HG03095 (cell line): ENCODE data around the gene SDHA.
"Not testable (repeated sequence)": the region's sequence is repeated elsewhere in the genome, so short reads cannot be mapped to it uniquely, and the experiment has no call there.

Experiments
- ATAC-seq: cut with Tn5 transposase; IDR thresholded peaks from one replicate; pipeline ENCODE4 v1.9.1; 2021; ENCODE audit warnings: moderate library complexity; ENCODE audit not compliant: unreplicated experiment

The SDHA gene

DNA sequence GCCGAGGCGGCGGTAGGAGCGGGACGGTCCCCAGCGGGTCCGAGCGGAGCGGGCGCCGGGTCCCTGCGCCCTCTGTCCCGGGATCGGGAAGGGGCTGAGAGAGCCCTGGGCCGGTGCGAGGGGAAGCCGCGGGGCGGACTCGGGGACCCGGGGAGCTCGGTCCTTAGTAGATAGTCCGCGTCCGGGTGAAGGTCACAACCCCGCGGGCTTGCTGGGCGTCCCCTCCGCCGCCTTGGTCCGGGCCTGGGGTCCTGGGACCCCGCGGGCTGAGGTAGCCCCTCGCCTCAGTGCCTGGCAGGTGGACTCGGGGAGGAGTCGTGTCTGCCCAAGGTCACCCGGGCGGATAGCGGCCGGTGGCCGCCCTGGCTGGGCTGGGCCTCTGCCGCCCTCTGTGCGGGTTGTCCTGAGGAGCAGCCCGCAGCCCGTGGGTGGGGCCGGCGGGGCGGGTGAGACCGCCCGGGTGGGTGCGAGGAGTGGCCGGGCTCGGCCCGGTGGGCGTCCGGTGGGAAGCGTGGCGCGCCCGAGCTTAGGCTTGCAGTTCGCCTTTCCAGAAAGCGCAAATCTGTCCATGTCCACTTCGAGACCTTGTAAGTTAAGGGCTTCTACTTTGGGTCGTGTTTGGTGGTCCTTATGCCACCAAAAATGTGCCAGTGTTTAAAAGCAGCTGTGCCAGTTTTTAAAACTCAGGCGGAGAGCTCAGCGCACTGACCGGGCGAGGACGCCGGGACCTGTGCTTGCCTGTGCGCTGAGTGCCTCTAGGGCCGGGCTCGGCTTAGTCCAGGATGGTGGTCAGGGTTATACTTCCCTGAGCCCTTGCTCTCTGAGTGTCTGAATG lies 554 bp downstream of the SDHA start:
- ATAC-seq: peak; percentile 20

DNA sequence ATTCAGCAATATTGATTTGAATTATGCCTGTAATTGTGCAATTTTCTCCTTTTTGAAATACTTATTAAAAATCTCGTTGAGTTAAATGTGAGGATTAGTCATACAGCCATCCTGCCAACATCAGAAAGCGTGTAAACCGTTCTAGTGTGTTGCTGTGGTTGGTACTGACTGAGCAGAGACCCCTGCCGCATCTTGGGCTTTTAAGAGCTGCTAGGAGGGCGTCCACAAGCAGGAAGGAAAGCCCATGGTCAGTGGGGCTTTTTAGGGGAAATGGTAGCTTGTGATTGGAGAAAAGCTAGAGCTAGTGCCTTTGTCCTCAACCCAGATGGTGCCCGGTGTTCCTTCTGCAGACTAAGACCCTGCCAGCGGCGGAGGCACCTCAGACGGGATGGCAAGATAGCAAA lies 1.3 kb downstream of the SDHA start:
- ATAC-seq: no peak

DNA sequence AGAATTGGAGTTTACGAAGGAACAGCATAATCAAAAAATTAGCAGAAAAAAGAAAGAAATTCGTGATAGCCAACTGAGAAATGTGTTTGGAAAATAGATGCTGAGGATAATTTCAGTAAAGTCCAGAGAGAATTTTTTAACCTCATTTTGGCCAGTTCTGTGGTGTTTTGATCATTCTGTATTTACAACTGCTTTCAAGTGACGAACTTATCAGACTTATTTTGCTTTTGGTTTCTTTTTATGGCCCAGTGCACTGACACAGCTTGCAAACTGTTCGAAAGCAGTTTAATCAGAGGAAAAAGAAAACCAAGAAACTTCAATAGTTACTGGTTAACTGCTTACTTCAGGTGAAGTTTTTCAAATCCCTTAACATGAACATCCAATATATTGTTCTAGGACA lies 1.9 kb downstream of the SDHA start:
- ATAC-seq: no peak

DNA sequence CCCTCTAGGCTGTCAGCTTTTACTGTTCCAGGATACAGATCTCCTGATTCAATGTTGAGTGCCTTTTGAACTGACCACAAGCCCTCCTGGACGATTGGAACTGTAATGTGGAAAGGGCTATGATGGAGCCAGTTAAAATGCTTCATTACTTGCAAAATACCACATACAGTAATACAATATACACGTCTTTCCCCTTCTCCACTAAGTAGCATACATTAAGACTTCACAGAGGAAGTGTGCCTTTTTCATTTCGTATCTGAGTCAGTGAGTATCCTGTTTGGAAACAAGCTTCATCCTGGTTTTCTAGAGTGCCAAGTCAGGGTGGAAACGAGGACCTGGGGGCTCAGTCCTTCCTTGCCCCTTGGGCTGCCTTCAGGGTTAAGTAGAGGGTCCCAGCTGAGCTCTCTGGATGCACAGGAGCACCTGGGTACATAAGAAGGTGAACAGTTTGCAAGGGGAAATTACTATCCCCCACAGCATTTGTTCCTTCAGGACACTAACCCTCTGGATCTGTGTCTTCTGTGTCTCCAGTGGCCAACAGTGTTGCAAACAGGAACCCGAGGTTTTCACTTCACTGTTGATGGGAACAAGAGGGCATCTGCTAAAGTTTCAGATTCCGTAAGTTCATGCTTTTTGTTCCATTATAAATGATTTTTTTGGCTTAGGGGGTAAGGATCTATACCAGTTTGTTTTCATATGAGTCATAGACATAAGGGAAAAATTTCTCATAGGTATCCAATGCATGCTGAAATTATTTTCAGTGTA lies 5.0 kb downstream of the SDHA start:
- ATAC-seq: not testable (repeated sequence)

DNA sequence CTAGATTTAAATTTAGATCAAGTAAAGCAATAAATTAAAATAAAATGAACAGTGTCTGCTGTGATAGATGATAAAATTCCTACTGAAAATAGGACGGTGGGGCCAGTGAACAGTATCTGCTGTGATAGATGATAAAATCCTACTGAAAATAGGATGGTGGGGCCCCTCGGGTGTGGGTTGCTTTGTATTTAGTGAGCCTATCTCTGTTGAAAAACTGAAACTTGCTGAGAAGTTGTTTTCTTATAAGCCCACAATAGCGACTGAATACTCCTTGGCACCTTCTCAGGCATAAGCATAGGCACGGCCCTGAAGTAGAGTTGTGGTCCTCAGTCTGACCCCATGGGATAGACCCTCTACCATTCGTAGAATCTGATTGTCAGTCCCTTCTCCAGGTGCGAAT lies 5.7 kb downstream of the SDHA start:
- ATAC-seq: no peak

DNA sequence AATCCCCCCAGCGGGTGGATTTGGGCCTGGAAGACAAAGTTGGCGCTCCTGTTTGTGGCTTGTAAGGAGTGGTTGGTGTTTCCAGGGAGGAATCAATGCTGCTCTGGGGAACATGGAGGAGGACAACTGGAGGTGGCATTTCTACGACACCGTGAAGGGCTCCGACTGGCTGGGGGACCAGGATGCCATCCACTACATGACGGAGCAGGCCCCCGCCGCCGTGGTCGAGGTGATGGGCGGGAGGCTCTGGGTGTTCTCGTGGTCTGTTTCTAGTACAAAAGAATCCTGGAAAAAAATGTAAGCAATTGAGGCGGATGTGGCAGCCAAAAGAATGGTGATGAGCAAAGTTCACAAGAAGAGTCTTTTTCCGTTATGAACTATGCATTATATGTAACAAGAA lies 7.2 kb downstream of the SDHA start:
- ATAC-seq: no peak

DNA sequence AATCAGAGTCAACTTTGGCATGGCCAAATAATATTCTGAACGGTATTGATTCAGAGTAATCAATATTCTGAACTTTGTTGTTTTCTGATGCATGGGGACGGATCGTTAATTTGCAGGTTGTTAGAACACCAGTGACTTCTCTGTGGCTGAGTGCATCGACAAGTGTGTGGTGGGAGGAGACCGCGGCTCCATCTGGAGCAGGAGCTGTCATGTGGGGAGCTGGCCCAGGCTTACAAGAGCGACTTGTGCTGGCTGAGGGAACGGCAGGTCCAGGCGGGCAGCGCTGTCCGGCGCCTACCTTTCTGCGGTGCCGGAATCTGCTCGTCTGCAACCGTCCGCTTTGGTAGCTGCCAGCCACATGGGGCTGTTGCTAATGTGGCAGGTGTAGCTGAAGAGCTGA lies 9.3 kb downstream of the SDHA start:
- not testable (repeated sequence) for ATAC-seq

DNA sequence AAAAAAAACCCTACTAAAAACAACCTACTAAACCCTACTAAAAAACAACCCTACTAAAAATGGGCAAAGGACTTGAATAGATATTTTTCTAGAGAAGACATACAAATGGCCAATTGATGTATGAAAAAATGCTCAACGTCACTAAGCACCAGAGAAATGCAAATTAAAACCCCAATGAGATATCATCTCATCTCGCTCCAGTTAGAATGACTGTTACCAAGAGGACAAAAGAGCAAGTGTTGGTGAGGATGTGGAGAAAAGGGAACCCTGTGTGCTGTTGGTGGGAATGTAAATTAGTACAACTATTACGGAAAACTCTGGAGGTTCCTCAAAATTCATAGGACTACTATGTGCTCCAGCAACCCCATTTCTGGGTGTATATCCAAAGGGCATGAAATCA lies 10.8 kb downstream of the SDHA start:
- no peak for ATAC-seq

DNA sequence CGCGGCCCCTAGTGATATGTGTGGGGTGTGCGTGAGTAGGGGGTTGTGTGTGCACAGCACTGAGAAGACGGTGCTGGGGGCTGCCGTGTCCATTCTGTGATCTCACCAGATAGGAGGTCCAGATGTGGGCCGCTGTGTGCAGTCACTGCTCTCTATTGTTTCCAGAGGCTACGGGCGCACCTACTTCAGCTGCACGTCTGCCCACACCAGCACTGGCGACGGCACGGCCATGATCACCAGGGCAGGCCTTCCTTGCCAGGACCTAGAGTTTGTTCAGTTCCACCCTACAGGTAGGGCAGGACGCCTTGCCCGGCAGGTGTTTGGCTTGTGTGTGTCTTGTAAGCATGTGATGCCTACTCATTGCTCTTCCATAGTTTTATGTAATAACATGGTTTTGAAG lies 12.6 kb downstream of the SDHA start:
- no peak for ATAC-seq

DNA sequence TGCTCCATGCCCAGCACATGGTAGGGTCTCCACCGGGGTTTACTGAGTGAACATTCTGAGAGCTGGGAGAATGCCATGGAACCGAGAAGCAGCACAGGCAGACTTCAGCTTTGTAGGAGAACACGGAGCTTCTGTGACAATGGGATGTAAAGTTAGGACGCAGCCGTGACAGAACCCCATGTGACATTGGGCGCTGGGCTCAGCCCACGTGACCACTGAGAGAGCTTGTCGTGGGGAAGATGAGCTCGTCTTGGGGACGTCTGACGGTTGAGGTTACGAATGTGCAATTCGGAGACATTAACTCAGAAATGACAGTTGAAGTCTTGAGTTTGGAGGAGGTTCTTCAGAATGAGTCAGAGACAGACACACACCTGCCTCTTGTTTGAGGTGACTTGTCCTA lies 13.5 kb downstream of the SDHA start:
- ATAC-seq: no peak

DNA sequence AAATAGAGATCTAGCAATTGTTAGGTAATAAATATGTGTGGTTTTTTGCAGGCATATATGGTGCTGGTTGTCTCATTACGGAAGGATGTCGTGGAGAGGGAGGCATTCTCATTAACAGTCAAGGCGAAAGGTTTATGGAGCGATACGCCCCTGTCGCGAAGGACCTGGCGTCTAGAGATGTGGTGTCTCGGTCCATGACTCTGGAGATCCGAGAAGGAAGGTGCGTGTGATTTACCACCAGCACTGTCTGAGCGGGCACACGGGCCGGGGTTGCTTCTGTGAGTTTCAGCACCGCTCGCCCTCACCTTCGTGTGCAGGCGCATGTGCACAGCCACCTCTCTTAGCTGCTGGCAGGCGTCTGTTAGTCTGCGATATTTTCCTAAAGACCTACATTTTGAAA lies 15.3 kb downstream of the SDHA start:
- not testable (repeated sequence) for ATAC-seq

DNA sequence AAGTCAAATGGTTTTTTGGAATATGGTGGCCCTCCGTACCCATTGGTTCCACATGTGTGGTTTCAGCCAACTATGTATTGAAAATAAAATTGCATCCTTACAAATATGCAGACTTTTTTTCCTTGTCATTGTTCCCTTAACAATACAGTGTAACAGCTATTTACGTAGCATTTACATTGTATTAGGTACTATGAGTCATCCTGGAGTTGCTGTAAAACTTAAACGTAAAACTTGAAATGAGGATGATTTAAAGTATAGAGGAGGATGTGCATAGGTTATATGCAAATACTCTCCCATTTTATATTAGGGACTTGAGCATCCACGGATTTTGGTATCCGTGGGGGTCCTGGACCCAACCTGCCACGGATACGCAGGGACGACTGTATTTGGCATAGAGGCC lies 16.3 kb downstream of the SDHA start:
- no peak for ATAC-seq

DNA sequence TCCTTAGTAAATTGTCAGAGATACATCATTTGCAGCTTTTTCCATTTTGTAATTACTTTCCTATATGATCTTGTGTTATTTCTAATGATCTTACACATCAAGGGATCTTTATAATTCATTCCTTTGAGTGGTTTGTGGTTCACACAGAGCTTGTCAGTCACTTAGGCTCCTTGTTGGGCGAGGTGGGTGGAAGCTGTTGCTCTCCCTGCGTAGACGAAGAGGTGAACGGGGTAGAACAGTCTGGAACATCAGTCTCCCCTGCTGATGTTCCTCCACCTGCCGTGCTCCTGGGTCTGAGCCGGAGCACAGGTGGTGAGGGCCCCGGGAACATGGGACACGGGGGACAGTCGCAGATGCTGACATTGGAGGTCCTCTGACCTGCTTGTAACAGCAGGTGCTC lies 17.4 kb downstream of the SDHA start:
- ATAC-seq: not testable (repeated sequence)

DNA sequence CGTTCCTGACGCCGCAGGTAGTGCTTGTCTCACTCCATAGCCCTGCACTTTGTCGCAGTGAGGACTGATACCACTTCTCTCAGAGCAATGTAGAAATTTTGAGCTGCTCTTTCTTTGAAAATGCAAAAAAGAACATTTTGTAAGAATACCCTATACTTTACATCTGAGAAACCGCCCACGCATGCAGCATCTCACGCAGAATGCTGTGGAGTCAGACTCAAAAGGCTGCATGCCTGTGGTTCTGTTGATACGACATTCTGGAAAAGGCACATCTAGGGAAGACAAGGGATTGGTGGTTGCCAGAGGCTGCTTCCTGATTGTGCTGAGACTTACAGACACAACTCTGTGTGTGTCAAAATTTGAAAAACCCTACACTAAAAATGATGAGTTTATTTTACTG lies 19.8 kb downstream of the SDHA start:
- ATAC-seq: not testable (repeated sequence)

DNA sequence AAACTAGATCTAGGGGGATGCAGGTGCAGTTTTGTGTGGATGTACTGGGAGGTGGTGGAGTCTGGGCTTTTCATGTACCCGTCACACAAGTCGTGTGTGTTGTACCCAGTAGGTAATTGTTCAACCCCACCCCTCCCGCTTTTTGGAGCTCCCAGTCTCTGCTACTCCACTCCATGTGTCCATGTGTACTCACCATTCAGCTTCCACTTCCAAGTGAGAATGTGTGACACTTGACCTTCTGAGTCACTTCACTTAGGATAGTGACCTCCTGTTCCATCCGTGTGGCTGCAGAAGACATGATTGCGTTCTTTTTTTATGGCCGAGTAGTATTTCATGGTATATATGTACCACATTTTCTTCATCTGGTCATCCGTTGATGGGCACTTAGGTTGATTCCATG lies 22.4 kb downstream of the SDHA start:
- ATAC-seq: not testable (repeated sequence)

DNA sequence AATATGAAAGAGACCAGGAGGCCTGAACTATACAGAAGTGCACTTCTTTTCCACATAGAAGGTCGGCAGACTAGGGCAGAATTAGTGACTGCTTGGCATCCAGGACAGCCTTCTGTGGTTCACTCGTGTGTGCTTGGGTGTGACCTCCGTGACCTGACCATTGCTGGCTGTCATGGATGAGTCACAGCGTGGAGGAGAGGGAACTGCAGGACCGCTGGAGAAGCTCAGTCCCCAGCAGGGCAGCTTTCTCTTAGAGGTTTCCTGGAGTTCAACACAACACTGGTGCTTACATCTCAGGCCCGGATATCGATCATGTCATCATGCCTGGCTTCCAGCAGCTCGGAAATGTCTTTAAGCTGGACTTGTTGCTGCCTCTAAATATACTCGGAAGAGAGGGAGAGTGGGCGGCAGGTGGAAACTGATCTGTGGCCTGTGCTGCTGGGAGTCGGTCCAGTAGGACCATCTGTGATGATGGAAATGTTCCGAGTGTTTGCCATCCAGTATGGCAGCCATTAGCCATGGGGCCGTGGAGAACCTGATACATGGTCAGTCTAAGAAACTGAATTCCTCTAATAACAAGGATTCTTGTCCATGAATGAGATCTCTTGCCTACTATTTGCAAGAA lies 23.0 kb downstream of the SDHA start:
- not testable (repeated sequence) for ATAC-seq

DNA sequence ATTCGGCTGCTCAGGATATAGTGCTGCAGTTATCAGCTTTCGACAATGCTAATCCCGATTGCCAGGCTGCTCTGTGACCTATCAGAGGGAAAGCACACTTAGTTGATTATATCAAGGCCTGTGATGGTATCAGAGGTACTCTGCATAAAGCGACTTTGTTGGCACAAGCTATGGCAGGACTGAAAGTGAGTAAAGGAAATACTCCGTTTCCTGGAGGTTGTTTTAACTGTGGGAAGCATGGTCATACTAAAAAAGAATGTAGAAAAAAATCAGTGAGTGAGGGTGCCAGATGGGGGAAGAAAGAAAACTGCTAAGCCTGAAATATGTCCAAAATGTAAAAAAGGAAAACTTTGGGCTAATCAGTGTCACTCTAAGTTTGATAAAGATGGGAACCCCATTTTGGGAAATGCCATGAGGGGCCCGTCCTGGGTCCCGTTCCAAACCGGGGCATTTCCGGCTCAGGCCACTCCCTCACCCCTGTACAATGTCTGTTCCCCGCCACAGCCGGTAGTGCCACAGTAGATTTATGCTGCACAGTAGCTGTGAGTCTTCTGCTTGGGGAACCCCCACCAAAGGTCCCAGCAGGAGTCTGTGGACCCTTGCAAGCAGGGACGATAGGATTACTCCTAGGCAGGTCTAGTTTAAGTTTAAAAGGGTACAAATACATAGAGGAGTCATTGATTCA lies 25.7 kb downstream of the SDHA start:
- not testable (repeated sequence) for ATAC-seq

DNA sequence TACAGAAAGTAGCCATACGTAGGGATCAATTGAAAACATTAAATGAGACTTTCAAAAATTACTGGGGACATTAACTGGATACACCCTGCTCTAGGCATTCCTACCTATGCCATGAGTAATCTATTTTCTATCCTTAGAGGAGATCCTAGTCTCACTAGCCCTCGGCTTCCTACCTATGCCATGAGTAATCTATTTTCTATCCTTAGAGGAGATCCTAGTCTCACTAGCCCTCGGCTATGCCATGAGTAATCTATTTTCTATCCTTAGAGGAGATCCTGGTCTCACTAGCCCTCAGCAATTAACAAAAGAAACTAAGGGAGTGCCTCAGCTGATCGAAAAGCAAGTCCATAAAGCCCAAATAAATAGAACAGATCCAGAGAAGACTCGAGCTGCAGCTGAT lies 27.6 kb downstream of the SDHA start:
- not testable (repeated sequence) for ATAC-seq

DNA sequence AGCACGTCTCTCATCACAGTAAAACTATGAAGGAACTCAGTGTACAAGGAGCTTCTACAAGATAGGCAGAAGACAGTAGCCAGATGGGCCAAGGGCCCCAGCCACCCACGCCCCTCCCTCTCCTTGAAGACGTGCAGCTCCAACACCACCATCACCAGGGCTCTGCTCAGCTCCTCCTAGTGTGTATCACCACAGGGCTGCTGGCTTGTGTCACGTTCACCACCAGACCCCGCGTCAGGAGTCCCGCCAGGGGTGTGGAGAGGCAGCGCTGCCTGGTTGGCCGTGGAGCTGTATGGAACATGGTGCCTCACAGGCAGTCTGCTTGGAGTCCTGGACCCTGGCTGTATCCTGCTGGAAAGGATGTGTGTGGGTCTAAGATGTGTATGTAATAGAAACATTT lies 32.3 kb downstream of the SDHA start:
- not testable (repeated sequence) for ATAC-seq

DNA sequence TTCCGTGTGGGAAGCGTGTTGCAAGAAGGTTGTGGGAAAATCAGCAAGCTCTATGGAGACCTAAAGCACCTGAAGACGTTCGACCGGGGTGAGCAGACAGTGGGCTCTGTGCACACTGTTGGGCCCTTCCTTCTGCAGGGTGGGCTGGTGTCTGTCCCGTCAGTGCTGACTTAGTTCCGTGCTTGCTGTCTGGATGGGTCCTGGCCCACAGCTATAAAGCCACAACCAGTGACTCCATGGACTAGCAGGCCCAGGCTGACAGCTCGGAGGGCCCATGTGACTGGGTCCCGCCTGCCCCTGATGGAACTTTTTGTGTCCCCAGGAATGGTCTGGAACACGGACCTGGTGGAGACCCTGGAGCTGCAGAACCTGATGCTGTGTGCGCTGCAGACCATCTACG lies 32.9 kb downstream of the SDHA start:
- ATAC-seq: not testable (repeated sequence)

DNA sequence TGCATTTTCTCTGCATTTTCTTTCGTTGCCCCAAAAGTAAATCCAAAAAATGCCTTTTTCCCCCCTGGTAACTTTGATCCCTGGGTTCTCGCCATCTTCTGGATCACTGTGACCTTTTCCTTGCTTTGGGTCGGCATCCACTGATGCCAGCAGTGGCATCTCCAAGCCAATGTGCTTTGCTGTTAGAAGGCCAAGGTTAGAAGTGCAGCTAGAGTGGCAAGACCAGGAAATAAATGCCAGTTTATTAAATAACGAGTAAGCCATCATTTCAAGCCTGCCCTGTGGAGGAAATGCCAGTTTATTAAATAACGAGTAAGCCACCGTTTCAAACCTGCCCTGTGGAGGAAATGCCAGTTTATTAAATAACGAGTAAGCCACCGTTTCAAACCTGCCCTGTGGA lies 33.4 kb downstream of the SDHA start:
- ATAC-seq: not testable (repeated sequence)
